DMS 273 treated with DMSO at 0.1 percent for 48 hours (cell line): ENCODE measurements around the gene CRB2.

Source experiments
- DNase-seq: peaks from one replicate; lab custom pipeline; 2025; lab: John Stamatoyannopoulos, UW

The CRB2 gene

DNA sequence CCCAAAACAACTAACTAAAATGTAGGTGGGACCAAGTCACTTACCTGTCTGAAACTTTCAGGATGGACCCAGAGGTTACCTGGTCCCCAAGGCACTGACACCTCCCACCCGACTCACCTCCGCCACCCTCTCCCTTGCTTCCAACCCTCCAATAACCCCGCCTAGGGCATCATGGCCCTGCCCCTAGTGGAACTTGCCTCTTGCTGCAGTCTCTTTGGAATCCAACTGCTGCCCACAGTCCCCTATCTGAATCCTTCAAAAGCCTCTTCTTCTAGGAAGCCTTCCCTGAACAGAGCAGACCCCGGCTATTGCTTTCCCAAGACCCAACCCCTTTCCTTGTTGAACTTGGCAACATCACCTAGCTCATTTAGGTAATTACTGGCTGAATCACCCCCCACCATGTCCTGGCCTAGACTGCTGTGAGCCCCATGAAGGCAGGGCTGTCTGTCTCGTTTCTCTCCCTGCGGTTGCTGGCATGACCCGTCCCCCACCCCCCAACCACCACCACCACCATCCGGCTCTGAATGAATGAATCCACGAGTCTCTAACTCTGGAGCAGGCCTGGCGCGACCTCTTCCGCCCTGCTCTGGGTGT, 9.4 kb downstream of the CRB2 start:
- no peak for DNase-seq

DNA sequence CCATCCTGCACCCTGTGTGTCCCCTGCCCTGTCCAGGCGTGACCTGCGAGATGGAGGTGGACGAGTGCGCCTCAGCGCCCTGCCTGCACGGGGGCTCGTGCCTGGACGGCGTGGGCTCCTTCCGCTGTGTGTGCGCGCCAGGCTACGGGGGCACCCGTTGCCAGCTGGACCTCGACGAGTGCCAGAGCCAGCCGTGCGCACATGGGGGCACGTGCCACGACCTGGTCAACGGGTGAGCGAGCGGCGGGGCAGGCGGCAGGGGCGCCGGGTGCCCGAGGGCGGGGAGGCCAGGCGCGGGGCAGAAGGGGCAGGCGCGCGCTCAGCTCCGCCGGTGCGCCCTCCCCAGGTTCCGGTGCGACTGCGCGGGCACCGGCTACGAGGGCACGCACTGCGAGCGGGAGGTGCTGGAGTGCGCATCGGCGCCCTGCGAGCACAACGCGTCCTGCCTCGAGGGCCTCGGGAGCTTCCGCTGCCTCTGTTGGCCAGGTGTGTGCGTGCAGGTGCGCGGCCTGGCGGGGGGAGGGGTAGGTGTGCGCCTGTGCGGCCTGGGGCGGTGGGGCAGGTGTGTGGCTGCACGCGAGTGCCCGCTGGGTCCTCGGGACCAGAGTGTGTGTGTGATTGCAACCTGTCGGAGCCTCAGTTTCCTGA, 10.0 kb downstream of the CRB2 start:
- no peak for DNase-seq

DNA sequence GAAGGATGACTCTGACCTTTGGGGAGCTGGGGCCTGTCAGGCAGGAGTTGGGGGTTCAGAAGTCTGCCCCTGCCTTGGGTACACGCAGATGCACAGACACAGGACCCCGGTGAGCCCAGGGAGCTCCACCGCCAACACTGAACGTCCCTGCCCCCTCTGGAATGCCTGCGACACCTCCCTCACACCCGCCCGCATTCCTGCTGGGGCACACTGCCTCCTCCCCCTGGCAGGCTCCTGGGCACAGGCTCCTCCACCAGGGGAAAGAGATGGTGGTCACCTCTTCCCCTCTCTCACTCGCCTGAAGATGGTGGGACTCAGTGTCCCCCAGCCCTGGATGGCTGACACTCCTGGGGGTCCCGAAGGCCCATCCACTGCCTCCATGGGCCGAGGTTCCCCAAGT, 12.0 kb downstream of the CRB2 start:
- no peak for DNase-seq

DNA sequence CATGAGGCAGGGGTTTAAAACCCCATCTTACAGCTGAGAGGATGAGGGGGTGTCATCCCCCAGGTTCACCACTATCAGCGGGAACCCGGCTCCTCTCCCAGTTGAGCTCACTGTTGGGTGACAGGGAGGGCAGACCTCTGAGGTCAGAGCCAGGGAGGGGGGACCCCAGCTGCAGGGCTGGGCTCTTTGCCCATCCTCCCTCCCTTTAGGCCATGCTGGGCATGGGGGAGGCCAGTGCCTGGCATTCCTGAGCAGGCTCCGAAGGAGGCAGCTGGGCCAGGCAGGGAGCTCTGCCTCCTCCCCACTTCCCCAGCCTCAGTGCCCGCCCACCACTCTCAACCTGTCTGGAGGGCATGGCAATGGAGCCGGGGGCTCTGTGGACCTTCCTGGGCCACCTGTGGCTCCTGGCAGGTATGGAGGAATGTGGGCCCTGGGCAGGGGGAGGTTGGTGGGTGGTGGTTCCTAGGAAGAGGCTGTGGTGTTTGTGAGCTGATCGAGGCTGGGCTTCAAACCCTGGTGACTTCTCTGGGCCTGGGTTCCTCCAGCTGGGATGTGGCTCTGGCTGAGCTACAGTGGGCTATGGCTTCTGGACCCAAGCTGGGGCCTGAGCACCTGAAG, 12.6 kb downstream of the CRB2 start:
- no peak for DNase-seq

DNA sequence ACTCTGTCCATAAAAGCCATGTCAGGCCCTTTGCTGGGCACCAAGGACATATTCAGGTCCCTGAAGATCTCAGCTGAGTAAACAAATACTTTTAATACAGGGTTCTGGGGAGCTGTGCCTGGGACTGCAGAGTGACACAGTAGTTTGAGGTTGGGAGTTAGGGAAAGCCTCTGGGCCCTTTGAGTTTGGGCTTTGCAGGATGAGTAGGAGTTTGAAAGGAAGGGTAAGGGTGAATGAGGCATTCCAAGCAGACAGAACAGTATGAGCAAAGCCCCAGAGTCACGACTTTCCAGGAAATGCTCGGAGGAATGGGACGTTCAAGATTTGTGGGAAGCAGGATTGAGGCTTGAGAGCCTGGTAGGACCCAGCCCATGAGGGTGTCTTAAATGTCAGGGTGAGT, 13.3 kb downstream of the CRB2 start:
- DNase-seq: no peak

DNA sequence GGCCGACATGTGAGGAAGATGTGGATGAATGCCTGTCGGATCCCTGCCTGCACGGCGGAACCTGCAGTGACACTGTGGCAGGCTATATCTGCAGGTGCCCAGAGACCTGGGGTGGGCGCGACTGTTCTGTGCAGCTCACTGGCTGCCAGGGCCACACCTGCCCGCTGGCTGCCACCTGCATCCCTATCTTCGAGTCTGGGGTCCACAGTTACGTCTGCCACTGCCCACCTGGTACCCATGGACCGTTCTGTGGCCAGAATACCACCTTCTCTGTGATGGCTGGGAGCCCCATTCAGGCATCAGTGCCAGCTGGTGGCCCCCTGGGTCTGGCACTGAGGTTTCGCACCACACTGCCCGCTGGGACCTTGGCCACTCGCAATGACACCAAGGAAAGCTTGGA, 14.1 kb downstream of the CRB2 start:
- DNase-seq: no peak

DNA sequence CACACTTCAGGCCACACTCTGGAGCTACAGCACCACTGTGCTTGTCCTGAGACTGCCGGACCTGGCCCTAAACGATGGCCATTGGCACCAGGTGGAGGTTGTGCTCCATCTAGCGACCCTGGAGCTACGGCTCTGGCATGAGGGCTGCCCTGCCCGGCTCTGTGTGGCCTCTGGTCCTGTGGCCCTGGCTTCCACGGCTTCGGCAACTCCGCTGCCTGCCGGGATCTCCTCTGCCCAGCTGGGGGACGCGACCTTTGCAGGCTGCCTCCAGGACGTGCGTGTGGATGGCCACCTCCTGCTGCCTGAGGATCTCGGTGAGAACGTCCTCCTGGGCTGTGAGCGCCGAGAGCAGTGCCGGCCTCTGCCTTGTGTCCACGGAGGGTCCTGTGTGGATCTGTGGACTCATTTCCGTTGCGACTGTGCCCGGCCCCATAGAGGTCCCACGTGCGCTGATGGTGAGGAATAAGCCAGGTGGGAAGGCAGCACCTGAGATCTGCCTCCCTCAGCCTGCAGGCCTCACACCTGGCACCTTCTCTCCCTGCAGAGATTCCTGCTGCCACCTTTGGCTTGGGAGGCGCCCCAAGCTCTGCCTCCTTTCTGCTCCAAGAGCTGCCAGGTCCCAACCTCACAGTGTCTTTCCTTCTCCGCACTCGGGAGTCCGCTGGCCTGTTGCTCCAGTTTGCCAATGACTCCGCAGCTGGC, 14.7 kb downstream of the CRB2 start:
- DNase-seq: no peak

DNA sequence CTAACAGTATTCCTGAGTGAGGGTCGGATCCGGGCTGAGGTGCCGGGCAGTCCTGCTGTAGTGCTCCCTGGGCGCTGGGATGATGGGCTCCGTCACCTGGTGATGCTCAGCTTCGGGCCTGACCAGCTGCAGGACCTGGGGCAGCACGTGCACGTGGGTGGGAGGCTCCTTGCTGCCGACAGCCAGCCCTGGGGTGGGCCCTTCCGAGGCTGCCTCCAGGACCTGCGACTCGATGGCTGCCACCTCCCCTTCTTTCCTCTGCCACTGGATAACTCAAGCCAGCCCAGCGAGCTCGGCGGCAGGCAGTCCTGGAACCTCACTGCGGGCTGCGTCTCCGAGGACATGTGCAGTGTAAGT, 15.2 kb downstream of the CRB2 start:
- no peak for DNase-seq

DNA sequence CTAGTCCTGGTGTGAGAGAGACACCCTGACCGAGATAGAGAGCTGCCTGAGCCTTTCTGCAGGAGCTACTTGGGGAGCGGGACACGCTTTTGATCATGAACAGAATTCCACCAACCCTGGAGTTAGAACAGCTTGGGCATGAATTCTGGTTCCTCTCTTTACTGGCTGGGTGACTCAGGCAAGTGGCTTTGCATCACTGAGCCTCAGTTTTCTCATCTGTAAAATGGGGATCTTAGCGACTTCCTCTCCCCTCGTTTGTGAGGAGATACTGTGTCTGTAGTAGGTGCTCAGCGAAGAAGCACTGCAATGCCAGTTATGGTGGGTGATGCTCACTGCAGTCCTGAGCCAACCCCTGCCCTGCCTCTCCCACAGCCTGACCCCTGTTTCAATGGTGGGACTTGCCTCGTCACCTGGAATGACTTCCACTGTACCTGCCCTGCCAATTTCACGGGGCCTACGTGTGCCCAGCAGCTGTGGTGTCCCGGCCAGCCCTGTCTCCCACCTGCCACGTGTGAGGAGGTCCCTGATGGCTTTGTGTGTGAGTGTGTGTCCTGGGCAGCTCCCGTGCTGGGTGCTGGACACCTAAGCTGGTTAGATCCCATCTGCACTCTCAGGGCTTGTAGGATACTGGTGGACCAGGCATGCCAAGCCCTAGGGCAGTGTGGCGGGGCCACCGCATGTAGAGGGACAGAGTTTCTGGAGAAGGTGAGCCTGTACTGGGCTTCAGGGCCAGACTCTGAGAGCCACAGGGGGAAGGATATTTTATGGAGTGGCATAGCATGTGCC, 16.0 kb downstream of the CRB2 start:
- DNase-seq: no peak

DNA sequence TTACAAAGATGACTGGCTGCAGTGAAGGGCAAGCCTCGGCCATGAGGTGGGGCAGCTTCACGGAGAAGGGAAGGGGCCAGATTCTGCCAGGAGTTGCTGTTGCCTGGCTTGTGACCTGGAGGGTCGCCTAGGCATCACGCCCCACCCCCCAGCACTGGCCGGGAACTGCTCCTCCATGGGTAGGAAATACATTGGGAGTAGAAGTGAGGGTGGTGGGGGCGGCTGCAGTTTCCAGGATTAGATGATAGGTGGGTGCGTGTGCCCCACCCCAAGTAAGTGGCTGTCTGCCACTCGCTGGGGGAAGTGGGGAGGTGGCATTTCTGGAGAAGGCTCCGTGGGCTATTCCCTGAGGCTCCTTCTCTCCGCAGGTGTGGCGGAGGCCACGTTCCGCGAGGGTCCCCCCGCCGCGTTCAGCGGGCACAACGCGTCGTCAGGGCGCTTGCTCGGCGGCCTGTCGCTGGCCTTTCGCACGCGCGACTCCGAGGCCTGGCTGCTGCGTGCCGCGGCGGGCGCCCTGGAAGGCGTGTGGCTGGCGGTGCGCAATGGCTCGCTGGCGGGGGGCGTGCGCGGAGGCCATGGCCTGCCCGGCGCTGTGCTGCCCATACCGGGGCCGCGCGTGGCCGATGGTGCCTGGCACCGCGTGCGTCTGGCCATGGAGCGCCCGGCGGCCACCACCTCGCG, 16.9 kb downstream of the CRB2 start:
- no peak for DNase-seq

DNA sequence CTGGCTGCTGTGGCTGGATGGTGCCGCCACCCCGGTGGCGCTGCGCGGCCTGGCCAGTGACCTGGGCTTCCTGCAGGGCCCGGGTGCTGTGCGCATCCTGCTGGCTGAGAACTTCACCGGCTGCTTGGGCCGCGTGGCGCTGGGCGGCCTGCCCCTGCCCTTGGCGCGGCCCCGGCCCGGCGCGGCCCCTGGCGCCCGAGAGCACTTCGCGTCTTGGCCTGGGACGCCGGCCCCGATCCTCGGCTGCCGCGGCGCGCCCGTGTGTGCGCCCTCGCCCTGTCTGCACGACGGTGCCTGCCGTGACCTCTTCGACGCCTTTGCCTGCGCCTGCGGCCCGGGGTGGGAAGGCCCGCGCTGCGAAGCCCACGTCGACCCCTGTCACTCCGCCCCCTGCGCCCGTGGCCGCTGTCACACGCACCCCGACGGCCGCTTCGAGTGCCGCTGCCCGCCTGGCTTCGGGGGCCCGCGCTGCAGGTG, 17.5 kb downstream of the CRB2 start:
- no peak for DNase-seq

DNA sequence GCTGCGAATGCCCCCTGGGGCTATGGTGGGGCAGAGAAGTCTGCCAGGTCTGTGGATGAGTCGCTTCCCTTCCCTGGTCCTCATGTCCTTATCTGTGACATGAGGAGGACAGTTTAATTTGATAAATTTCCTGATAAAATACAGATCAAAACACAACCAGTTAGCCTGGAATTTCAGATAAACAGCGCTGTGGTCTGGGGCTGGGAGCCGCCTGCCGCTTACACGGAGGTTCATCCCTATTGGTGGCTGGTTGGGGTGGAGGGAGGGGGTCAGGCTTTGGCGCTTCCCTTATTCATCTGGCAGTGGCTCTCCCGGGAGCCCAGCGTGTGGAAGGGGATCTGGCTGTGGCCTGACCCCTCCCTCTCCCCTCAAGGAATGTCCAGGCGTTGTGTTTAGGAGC, 17.9 kb downstream of the CRB2 start:
- no peak for DNase-seq

DNA sequence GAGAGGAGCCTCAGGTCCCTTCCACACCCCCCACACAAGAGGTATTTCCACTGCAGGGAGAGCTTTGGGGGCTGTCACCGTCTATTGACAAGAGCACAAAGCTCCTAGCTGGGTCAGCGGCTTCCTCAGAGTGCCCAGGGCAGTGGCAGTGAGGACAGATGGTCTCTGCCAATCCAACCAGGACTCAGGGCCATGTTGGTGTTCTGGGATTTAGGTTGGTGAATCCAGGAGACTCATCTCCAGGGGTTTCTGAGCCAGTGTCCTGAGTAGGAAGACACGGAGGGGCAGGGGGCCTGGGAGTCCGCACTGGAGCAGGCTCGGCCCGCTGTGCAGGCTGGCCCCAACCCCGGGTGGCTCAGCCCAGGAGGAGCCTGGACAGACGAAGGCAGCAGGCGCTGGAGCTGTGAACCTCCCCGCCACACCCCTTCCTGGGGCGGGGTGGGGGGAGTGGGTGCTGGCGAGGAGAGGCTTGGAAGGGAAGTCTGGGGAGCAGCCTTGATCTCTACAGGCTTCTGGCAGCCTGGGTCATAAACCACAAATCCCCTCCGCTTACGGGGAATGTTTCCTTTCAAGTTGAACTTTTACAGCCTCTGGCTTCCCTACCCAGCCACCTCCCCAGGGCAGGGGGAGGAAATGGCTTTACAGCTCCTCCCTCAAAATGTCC, 19.6 kb downstream of the CRB2 start:
- DNase-seq: no peak

DNA sequence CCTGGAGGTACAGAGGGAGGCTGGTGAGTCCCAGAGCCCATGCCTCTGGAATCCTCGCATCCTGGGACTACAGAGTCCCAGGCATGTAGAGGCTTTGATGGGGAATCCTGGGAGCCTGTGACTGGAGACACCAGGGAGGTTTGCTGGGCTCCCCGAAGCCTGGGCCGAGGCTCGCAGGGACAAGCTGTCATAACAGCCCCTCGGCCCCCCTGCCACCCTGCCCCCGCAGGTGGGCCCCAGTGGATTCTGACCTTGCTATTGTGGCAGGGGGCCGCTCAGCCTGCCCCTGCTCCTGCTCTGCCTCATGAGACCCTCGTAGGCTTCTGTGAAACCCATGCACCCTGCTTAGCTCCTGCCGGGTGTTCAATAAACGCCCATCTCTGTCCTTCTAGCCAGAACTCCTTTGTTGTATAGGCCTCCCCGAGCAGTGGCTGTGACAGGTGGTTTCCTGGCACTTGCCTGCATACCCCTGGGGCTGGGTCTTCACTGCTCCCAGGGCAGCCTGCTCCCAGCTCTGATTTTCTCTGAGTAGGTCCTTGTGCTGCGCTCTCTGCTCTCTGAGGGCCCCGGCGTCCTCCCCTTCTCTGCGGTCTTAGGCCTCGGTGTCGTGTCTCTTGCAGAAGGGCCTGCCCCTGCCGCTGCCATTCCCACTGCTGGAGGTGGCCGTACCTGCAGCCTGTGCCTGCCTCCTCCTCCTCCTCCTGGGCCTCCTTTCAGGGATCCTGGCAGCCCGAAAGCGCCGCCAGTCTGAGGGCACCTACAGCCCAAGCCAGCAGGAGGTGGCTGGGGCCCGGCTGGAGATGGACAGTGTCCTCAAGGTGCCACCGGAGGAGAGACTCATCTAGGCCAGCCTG, 20.4 kb downstream of the CRB2 start:
- no peak for DNase-seq

DNA sequence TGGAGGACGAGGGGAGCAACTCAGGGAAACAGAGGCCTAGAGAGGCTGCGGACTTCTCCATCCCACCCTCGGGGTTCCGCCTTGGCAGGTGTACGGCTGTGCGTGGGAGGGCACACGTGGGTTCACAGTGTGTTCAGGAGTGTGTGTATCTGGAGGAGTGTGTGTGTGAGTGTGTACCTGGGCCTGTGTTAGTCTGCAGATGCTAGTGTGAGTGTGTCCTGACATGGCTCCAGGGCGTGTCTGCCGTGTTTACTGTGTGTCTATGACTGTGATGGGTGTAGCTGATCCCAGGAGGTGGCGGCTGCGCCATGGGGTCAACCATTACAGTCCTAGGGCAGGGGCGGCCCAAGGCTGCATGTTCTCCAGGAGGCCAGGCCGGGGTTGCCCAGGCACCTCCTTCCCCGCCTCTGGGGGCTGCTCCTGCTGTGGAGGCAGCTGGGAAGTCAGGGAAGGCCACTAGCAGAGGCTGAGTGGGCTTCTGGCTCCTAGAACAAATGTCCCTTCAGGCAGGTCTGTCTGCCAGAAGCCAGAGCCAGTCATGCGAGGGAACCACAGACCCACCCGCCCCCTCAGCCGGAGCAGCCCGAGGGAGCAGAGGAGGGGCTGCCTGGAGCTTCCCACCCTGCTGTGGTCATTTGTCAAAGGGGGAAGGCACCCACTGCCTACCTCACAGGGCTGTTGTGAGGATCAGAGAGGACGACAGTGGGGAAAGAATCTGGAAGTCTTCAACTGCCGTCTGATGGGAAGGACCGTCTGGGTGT, 21.4 kb downstream of the CRB2 start:
- no peak for DNase-seq

DNA sequence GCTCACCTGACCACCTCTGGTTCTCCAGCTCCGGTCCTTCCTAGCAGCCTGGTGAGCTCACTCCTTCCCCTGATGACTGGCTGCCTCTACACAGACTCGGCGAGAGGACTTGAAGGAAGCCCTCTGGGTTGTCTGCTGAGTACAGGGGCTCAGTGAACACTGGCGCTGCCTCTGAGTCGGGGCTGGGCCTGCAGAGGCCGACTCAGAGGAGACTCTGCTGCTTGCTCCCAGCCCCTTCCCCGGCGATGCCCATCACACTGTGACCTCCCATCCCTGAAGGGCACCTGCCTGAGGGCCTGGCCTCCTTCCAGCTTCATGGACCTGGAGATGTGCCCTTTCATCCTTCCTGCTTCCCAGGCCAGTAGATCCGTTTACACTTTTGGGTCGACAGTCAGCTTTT, 22.0 kb downstream of the CRB2 start:
- no peak for DNase-seq

DNA sequence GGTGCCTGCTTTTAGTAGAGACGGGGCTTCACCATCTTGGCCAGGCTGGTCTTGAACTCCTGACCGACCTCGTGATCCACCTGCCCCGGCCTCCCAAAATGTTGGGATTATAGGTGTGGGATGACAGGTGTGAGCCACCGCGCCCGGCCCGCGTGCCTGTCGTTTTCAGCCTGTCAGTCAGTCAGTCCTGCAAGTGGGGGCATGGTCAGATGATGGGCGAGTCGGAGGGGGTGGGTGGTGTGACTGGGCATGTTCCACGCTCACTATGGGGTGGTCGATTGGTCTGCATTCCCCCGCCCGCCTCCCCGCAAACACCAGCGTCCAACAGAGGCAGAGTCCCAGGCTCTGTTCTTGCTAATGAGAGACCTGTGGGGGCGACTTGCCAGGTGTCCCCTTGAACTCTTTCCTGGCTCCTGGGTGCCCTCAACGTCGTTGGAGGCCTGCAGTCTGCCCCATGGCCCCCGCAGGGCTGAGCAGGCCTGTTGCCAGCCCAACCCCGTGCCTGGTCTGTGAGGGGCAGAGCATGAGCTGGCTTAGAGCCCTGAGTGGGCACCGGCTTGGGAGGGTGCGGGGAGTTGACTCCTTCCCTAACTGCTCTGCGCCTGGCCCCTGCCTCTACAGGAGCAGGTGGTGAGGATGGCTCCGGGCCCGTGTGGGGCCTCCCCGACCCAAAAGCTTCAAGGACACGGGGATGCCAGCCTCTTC, 23.1 kb downstream of the CRB2 start:
- DNase-seq: no peak

DNA sequence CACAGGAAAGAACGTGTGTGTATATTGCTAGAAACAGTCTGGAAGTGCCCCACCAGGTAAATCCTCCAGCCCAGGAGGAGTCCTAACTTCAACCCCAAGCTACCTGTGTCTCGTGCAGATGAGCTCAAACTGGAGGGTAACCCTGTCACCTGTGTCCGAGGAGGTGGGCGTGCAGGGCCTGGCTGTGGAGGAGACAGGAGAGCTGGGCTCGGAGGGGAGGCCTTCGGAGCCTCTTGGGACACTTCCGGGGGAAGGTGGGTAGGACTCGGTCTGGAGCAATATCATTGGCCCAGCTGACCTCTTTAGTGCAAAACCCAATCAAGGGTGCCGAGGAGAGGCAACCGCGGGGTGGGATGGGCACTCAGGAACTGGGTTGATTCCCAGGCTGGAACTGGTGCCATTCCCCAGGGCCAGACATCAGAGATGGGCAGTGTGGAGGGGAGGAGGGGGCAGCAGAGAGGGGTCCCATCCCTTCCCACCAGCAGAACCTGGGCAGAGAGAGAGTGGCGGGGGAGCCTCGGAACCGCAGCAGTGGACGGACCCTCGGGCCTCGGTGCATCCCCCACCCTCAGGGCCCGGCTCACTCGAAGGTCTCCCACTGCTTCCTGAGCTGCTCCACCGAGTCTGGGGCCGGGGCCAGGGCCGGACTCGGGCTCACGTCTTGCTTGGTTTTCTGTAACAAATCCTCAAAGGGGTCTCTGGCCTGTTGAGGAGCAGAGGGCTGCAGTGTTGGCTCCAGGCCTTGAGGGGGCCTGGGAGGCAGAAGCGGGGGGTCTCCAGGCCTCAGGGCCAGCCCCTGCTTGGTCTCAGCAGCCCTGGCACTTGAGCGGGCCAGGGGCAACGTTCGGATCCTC, 25.1 kb downstream of the CRB2 start:
- no peak for DNase-seq
